OCI-LY3 (cell line): ENCODE measurements around the gene TTC7B.

ENCODE experiments used
- H2AFZ ChIP-seq: fragments of 200-600, 300-600 bp; shearing (Covaris generic); 2 replicates; pipeline ENCODE4 v1.6.0; 2014; ENCODE audit warnings: antibody characterized with exemption, low read depth, low read length
- H3K27ac ChIP-seq: fragments of 200-600, 300-600 bp; sonication (generic); 2 replicates; pipeline ENCODE4 v1.5.1; 2014; ENCODE audit warnings: mild to moderate bottlenecking, low read length, moderate library complexity, mixed read lengths
- H3K27me3 ChIP-seq: fragments of 200-600, 300-600 bp; sonication (generic); 2 replicates; pipeline ENCODE4 v1.6.1; 2014; ENCODE audit warnings: low read depth, low read length, mixed read lengths
- H3K36me3 ChIP-seq: fragments of 200-600, 300-600 bp; sonication (generic); replicated peaks from 2 replicates; pipeline ENCODE3; 2014; ENCODE audit warnings: low read depth, low read length, mixed read lengths
- H3K4me1 ChIP-seq: fragments of 300-600, 200-600 bp; sonication (generic); 2 replicates; pipeline ENCODE4 v1.6.1; 2014; ENCODE audit warnings: low read length, mixed read lengths
- H3K4me2 ChIP-seq: fragments of 200-600, 300-600 bp; sonication (generic); 2 replicates; pipeline ENCODE4 v1.6.1; 2014; ENCODE audit warnings: low read length, mixed read lengths
- H3K4me3 ChIP-seq: fragments of 300-600, 200-600 bp; sonication (generic); 2 replicates; pipeline ENCODE4 v1.5.1; 2014; ENCODE audit warnings: antibody characterized with exemption, mild to moderate bottlenecking, low read length, moderate library complexity
- H3K79me2 ChIP-seq: fragments of 300-600, 200-600 bp; shearing (Covaris generic); 2 replicates; pipeline ENCODE4 v1.6.1; 2014; ENCODE audit warnings: mild to moderate bottlenecking, low read length, mixed read lengths
- H3K9ac ChIP-seq: fragments of 300-600, 200-600 bp; shearing (Covaris generic); 2 replicates; pipeline ENCODE4 v1.6.0; 2014; ENCODE audit warnings: mild to moderate bottlenecking, low read length, moderate library complexity
- H3K9me3 ChIP-seq: fragments of 200-600, 300-600 bp; shearing (Covaris generic); 2 replicates; pipeline ENCODE4 v1.6.1; 2014; ENCODE audit warnings: low read length, mixed read lengths; ENCODE audit not compliant: insufficient read depth
- H4K20me1 ChIP-seq: fragments of 200-600, 300-600 bp; sonication (generic); 2 replicates; pipeline ENCODE4 v1.6.1; 2016; ENCODE audit warnings: low read length, mixed read lengths; ENCODE audit not compliant: insufficient read depth
- EZH2phosphoT487 ChIP-seq: fragments of 200-600 bp; shearing (Covaris generic); IDR thresholded peaks from 2 replicates; pipeline ENCODE4 v1.6.1; 2018; ENCODE audit warnings: antibody characterized with exemption, mixed run types, low read depth
- TF ChIP-seq, protein P1 (sequence below): fragments of 200-600, 300-600 bp; sonication (generic); IDR thresholded peaks from 2 replicates; pipeline ENCODE4 v1.5.1; 2014; ENCODE audit warnings: antibody characterized with exemption, low read length, low read depth

TTC7B gene

DNA sequence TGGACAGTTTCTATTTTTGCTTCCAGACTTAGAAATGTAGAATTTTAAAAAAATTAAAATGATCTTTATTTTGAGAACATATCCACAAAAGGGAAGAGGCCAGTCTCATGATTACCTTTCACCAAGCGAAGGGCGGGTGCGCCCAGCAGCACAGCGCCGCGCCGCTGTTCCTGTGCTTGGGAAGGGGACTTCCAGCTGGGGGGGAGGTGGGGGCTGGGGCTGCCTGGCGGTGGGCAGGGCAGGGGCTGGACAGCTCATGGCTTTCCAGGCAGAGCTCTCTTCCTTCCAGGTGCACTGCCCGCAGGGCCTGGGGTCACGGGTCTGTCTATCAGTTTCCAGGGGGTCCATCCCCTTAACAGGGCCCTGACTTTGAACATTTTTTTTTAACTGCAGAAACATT is 199.9 kb downstream of the TTC7B start:
- Histone ChIP-seq H3K4me1 (no peaks in the 10 kb centered on the region), H4K20me1 (no peaks in the 10 kb centered on the region), H3K9ac (no peak overlapping the region), H3K9me3 (no peaks in the 10 kb centered on the region), H3K4me3 (no peak overlapping the region), H3K4me2 (no peak overlapping the region), H3K36me3 (no peaks in the 10 kb centered on the region), H3K27me3 (no peaks in the 10 kb centered on the region), H3K79me2 (no peaks in the 10 kb centered on the region), H2AFZ (no peak overlapping the region), H3K27ac (no peak overlapping the region)
- TF ChIP-seq, protein P1, sequence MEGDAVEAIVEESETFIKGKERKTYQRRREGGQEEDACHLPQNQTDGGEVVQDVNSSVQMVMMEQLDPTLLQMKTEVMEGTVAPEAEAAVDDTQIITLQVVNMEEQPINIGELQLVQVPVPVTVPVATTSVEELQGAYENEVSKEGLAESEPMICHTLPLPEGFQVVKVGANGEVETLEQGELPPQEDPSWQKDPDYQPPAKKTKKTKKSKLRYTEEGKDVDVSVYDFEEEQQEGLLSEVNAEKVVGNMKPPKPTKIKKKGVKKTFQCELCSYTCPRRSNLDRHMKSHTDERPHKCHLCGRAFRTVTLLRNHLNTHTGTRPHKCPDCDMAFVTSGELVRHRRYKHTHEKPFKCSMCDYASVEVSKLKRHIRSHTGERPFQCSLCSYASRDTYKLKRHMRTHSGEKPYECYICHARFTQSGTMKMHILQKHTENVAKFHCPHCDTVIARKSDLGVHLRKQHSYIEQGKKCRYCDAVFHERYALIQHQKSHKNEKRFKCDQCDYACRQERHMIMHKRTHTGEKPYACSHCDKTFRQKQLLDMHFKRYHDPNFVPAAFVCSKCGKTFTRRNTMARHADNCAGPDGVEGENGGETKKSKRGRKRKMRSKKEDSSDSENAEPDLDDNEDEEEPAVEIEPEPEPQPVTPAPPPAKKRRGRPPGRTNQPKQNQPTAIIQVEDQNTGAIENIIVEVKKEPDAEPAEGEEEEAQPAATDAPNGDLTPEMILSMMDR, result no peak
- TF ChIP-seq EZH2phosphoT487, result no peak

- H3K9ac ChIP-seq, result no peak overlapping the region
- no peak overlapping the region for H3K27ac ChIP-seq
- H3K79me2 ChIP-seq, result no peaks in the 10 kb centered on the region
Measured at GRCh38 chr14:90615517-90616060, 200.6 kb downstream of the TTC7B start.

DNA sequence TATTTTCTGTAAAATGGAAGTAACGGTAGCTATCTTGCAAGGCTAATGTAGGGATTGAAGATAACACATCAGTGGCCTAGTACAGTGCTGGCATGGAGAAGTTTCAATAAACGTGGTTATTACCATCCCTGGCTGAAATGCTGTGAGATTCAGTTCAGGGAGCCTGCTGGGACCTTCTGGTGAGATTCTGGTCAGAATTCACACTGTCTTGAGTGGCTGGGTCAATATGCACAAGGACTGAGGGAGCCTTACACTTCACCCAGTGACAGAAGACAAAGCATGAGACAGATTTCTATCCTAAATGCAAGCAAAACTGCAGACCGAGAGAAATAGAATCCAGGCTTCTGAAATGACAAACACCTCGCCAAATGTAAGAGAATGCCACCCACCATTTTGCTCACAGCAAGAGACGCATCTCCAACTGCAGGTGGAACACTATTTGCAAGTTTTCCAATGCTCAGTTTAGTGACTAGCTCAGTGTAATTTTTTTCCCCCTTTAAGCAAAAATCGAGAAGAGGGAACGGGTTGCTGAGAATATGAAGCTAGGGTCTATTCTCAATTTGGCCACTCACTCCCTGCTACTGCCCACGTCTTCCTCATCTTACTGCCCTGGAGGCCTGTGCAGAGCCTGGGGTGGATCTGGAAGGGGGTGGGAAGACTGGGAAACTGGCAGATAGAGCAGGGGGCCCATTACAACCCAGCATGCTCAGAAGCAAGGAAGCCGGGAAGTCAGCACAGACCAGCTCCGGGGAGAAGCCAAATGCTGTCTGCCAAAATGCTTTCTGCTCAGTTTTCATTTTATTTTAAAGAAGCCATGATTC is 201.3 kb downstream of the TTC7B start:
- Histone ChIP-seq H4K20me1 (no peaks in the 10 kb centered on the region), H2AFZ (no peak overlapping the region), H3K4me3 (no peak overlapping the region), H3K36me3 (no peaks in the 10 kb centered on the region), H3K27ac (no peak overlapping the region), H3K4me2 (no peak overlapping the region), H3K27me3 (no peaks in the 10 kb centered on the region), H3K9ac (no peak overlapping the region), H3K9me3 (no peaks in the 10 kb centered on the region), H3K4me1 (peaks cover 11% of the 10 kb centered on the region), H3K79me2 (no peaks in the 10 kb centered on the region)
- TF ChIP-seq, protein P1, result no peak
- no peak for TF ChIP-seq EZH2phosphoT487

More at GRCh38 chr14:90615517-90616060, 200.6 kb downstream of the TTC7B start:
- Histone ChIP-seq H3K36me3 (no peaks in the 10 kb centered on the region), H3K4me1 (peaks cover 4% of the 10 kb centered on the region), H3K4me3 (no peak overlapping the region), H3K9me3 (no peaks in the 10 kb centered on the region), H2AFZ (no peak overlapping the region), H3K4me2 (no peak overlapping the region), H4K20me1 (no peaks in the 10 kb centered on the region), H3K27me3 (no peaks in the 10 kb centered on the region)
- no peak for TF ChIP-seq EZH2phosphoT487
- TF ChIP-seq, protein P1, result no peak

- Histone ChIP-seq H3K4me3 (no peak overlapping the region), H3K4me1 (peaks cover 20% of the 10 kb centered on the region), H3K9ac (no peak overlapping the region), H2AFZ (no peak overlapping the region), H3K27ac (no peak overlapping the region), H4K20me1 (no peaks in the 10 kb centered on the region), H3K9me3 (no peaks in the 10 kb centered on the region), H3K27me3 (0 out of 2 replicates have a peak, but pooled peaks cover 4% of the 10 kb centered on the region), H3K36me3 (no peaks in the 10 kb centered on the region), H3K79me2 (no peaks in the 10 kb centered on the region), H3K4me2 (no peak overlapping the region)
- no peak for TF ChIP-seq EZH2phosphoT487
- TF ChIP-seq, protein P1, result no peak
Measured at GRCh38 chr14:90613997-90614396, 202.2 kb downstream of the TTC7B start.
